ENCODE measurements around the gene SFT2D3.

The SFT2D3 gene

GRCh38 chr2:127737892-127738291 lies 36.6 kb downstream of the SFT2D3 start:
- FAIRE-seq: peak; percentile 71
- no peak for DNase-seq (ENCODE audit: insufficient read length, low spot score)

- FAIRE-seq (peak; percentile 60), DNase-seq (ENCODE audit: insufficient read length, low spot score) (no peak)
These were observed 38.5 kb downstream of the SFT2D3 start for GRCh38 chr2:127739800-127740199.

- FAIRE-seq (no peak), DNase-seq (ENCODE audit: insufficient read length, low spot score) (no peak)
These were observed 39.5 kb downstream of the SFT2D3 start for GRCh38 chr2:127740665-127741288.

GRCh38 chr2:127743477-127744026 lies 42.3 kb downstream of the SFT2D3 start:
- no peak for DNase-seq (ENCODE audit: insufficient read length, low spot score)
- FAIRE-seq: peak; percentile 42

GRCh38 chr2:127747621-127748020 lies 46.3 kb downstream of the SFT2D3 start:
- no peak for FAIRE-seq
- DNase-seq (ENCODE audit: insufficient read length, low spot score): no peak

- peak; percentile 50 for DNase-seq (ENCODE audit: insufficient read length, low spot score)
- peak; percentile 94 for FAIRE-seq
These were observed 48.2 kb downstream of the SFT2D3 start for GRCh38 chr2:127749537-127749936.

- FAIRE-seq (no peak), DNase-seq (ENCODE audit: insufficient read length, low spot score) (no peak)
These were observed 52.1 kb downstream of the SFT2D3 start for GRCh38 chr2:127753374-127753773.

- DNase-seq (ENCODE audit: insufficient read length, low spot score): no peak
These were observed 52.9 kb downstream of the SFT2D3 start for GRCh38 chr2:127754186-127754585.

More at GRCh38 chr2:127754186-127754585, 52.9 kb downstream of the SFT2D3 start:
- no peak for FAIRE-seq

Measured in GM19239 (cell line).